ENCODE measurements around the gene CKMT2.
A peak's percentile ranks its signal among the peaks of the same experiment; 100 is the strongest.
"Not testable (repeated sequence)": the region's sequence is repeated elsewhere in the genome, so short reads cannot be mapped to it uniquely, and the experiment has no call there.

Gene CKMT2

DNA sequence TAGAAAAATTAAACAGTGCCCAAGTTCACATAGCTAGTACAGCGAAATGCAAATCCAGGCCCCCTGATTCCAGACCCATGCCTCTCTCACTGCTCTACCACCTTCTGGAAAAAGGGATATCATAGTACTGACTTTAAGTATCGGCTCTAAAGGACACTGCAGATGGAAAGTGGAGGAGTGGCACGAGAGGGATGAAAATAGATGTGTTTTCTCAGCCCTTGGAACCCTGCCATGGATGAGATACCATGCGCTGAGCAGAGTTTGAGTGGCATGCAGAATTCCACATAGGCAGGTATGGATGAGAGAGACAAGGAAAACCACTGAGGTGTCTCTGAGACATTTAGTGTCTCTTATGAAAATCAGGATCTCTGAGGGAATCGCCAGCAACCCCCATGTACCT is 18.8 kb downstream of the CKMT2 start:
- no peak for DNase-seq (ENCODE audit: low read depth)

DNA sequence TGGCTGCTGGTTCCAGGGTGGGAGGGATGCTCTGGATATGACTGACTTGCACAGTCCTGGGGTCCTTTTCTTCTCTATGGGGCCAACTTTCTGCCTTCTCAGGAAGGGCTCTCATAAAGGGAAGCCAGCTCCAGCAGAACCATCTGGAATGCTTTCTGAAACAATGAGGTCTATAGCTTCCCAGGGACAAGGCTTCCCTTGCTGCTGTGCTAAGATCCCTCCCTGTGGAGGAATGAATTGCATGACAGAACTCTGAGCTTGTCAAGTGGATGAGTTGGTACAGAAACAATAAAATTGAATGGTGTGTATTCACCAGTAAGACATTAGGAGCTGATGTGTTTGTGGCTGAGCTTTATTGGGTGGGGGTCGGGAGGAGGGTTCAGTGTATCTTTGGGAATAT is 19.8 kb downstream of the CKMT2 start:
- no peak for DNase-seq (ENCODE audit: low read depth)

DNA sequence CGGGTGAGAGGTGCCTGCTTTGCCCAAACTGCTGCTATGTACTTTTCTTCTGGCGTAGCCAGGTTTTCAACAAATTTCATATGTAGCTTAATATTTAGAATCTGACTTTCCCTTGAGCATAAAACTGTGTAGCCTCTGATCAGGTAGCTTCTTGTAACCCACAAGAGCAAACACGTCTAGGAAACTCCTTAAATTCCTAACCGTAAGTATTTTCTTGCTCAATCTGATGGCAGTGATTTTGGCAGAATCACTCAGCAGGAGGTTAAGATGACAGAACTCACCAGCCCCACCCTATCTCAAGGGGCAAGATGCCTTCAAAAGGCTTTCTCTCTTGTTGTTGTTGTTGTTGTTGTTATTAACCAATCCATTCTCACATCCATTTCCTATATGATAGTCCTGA is 20.8 kb downstream of the CKMT2 start:
- DNase-seq (ENCODE audit: low read depth): no peak

DNA sequence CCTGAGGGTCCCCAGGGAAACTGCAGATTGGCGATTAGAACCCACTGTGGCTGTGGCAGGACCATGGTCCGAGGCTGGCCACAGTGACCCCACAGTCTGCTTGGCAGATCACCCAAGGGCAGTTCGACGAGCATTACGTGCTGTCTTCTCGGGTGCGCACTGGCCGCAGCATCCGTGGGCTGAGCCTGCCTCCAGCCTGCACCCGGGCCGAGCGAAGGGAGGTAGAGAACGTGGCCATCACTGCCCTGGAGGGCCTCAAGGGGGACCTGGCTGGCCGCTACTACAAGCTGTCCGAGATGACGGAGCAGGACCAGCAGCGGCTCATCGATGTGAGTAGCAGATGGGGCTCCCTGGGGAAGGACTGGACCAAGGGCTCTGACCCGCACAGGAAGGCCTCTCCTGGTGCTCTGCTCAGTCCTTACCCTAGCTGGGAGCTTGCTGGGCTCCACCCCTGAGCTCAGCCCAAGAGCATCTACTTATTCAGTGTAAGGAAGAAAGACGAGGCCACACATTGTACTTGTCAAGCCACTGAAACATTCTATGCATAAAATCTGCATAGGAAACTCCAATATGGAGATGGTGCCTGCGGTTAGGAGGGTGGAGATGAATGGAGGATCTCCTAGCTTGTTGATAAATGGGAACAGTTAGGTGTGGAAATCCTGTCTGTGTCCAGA is 21.9 kb downstream of the CKMT2 start:
- DNase-seq (ENCODE audit: low read depth): no peak

DNA sequence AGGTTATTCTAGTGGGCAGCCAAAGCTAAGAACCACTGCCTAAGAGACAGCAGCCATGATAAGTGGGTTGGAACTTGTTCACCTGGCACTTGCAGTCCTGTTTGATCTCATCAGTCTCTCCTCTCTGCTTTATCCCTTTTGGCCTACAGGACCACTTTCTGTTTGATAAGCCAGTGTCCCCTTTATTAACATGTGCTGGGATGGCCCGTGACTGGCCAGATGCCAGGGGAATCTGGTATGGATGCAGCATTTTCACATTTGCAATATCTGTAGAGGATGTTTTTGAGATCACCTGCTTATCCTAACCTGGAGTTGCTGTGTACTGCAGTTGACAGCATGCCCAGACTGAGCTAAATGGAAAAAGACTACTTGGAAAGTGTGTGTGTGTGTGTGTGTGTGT is 23.6 kb downstream of the CKMT2 start:
- DNase-seq (ENCODE audit: low read depth): no peak

DNA sequence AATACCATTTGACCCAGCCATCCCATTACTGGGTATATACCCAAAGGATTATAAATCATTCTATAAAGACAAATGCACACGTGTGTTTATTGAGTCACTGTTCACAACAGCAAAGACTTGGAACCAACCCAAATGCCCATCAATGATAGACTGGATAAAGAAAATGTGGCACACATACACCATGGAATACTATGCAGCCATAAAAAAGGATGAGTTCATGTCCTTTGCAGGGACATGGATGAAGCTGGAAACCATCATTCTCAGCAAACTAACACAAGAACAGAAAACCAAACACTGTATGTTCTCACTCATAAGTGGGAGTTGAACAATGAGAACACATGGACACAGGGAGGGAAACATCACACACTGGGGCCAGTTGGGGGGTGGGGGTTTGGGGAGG is 29.7 kb downstream of the CKMT2 start:
- not testable (repeated sequence) for DNase-seq (ENCODE audit: low read depth)

DNA sequence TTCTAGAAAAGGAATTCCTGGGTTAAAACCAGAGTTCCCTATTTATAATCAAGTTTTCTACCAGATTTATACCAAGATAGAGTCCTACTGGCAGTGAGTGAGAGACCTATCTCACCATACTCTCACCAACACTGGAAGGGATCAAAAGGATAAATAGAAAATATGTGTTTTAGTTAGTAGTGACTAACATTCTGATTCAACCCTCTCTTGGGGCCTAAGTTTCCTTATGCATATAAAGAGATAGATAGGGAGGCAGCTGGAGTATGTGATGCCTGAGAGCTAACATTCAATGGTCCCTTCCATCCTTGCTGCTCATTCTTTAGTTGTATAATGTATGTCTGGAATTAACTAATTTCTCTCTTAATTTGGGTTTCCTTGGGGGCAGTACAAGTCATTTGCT is 32.0 kb downstream of the CKMT2 start:
- no peak for DNase-seq (ENCODE audit: low read depth)

DNA sequence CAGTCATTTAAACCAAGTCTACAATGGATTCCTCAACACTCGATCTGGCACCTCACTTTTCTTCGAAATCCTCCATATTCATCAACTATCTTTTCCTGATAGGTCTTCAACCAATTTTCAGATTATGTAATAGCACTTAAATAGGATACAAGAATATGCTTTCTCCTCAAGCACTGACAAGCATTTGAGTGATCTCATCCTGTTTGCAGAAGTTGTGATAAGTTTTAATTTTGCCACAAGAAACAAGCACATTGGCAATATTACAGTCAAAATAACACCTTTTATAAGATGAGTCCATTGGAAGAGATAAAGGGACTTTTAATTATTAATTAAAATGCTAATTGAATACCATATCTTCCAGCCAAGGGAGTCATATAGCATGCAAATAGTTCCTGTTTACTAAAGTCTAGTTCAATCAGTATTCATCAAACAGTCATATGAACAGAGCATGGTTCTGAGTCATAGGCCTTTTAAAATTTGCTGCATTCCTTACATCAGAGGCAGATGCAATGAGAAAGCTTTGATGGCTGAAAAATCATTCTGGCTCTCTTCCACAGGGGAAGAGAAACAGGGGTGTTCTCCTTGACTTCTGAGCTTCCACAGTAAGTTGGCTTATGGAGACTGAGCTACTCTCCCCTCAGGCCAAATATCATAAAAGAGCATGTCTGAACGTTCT is 35.5 kb downstream of the CKMT2 start:
- no peak for DNase-seq (ENCODE audit: low read depth)

DNA sequence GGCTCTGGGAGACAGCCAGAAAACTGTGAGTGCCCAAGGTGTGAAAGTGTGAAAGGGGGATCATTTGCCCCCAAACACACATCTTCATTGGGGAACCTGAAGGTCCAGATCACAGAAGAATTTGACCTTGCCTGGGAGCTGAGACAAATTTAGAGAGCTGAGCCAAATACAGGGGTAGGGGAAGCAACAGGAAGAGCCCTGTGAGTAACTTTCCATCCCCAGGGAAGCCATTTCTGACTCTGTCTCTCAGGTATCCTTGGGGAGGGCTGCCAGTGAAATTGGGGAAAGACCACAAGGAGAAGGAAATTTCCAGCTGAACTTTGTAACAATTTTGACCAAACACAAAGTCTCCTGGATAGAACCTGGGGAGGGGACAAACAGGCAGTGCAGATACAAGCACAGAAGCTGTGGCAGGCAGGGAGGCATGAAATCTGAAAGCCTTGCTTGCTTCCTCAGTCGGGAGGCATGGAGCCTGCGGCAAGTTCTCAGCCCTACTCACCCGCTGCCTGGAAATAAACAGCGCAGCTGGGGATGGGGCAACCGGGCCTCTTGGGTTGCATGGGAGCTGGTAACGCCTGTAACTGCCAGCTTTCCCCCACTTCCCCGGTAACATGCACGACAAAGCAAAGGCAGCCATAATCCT is 36.8 kb downstream of the CKMT2 start:
- no peak for DNase-seq (ENCODE audit: low read depth)

DNA sequence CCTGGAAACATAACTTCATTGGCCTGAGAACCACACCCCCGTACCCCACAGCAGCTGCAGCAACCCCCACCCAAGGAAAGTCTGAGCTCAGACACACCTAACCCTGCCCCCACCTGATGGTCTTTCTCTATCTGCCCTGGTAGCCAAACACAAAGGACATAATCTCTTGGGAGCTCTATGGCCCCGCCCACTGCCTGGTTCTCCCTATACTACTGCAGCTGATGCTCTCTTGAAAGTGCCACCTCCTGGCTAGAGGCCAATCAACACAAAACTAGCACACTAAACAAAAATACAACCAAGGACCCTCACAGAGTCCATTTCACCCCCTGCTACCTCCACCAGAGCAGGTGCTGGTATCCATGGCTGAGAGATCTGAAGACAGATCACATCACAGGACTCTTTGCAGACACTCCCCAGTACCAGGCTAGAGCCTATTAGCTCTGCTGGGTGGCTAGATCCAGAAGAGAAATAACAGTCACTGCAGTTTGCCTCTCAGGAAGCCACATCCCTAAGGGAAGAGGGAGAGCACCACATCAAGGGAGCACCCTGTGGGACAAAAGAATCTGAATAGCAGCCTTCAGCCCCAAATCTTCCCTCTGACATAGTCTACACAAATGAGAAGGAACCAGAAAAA is 37.4 kb downstream of the CKMT2 start:
- DNase-seq (ENCODE audit: low read depth): not testable (repeated sequence)

DNA sequence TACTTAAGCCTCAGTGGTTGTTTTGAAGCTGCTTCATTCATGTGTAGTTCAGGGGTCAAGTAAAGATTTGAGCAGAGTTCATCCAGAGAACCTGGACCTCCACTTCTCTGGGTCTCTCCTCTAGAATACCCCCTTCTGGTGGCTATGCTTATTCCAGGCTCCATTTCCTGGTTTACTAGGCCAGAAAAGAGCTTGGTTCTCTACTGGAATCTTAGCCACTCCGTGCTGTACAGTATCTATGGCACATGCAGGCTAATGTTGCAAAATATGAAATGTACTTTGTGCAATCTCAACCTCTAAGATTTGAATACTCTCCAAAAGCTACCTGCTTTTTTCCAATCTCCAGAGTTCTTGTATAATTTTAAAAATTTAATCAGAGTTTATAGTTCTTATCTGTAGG is 50.9 kb downstream of the CKMT2 start:
- DNase-seq (ENCODE audit: low read depth): no peak

DNA sequence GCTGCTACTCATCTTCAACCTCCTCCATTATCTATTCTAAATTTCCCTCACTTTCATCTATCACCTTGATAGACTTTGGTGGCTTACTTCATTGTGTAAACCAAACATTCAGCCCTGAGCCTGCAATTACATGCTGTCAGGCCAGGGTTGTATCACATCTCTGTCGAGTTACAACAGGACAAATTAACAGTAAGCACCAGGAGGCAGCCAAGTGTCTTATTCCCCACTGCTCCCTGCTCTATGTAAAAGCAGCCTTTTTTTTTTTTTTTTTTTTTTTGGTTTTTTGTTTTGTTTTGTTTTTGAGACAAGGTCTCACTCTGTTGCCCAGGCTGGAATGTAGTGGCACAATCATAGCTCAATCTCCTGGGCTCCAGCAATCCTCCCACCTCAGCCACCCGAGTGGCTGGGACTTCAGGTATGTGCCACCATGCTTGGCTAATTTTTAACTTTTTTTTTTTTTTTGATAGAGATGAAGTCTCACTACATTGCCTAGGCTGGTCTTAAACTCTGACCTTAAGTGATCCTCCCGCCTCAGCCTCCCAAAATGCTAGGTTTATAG is 53.0 kb downstream of the CKMT2 start:
- no peak for DNase-seq (ENCODE audit: low read depth)

DNA sequence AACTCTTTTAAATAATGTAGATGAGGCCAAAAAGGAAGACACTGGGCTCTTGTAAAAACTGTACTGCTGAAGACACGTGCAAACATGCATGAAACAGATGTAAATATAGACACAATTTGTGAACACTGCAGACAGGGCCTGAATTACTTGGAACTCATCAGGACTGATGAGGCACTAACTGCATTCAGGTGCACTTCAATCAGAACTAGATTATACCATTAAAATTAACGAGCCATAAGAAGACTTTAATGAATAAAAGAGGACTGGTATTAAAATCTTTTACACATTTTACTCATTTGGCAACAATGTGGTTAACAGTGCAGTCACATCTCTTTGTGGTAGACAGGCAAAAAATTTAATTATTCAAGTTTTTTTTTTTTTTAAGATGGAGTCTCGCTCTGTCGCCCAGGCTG is 54.9 kb downstream of the CKMT2 start:
- no peak for DNase-seq (ENCODE audit: low read depth)

DNA sequence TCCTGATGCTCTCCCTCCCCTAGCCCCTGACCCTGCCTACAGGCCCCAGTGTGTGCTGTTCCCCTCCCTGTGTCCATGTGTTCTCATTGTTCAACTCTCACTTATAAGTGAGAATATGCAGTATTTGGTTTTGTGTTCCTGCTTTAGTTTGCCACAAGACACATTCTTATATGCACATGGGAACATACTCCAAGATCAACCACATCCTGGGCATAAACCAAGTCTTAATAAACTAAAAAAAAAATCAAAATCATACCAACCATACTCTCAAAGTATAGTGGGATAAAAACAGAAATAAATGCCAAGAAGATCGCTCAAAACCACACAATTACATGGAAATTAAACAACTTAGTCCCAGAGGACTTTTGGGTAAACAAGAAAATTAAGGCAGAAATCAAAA is 57.0 kb downstream of the CKMT2 start:
- no peak for DNase-seq (ENCODE audit: low read depth)

DNA sequence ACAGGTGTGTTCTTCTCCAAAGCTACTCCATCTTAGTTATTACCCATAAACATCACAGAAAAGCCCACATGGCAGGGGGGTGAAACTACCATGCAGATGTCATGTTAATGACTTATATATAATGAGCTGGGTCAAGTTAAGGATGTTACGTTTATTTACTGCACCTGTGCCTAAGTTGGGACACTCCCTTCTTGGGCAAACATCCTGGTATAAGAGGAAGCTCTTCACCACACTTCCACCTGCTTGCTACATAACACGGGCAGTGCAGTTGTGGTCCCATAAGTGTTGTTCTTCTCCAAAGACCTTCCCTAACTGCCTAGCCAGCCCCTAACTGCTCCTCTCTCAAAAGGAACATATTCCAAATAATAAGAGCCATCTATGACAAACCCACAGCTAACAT is 59.0 kb downstream of the CKMT2 start:
- no peak for DNase-seq (ENCODE audit: low read depth)

DNA sequence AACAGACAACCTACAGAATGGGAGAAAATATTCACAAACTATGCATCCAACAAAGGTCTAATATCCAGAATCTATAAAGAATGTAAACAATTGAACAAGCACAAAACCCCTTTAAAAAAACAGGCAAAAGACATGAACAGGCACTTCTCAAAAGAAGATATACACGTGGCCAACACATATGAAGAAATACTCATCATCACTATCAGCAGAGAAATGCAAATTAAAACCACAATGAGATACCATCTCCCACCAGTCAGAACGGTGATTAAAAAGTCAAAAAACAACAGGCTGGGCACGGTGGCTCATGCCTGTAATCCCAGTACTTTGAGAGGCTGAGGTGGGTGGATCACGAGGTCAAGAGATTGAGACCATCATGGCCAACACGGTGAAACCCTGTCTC is 60.9 kb downstream of the CKMT2 start:
- DNase-seq (ENCODE audit: low read depth): not testable (repeated sequence)

DNA sequence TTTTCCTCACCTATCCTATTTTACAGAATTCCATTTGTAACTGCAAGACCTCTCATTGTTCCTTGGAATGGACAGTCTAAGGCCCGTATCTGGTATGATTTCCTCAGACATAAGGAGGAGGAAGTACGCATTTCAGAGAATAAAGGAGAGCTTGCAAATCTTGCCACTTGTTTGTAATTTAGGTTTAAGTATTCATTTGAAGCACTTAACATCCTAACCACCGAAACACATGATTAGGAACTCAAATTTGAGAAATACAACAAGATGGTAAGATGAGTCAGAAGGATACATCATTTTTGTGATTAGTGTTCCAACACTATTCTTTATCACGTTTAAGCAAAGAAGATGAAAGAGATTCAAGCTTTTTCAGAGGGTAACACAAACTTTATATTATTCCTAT is 64.4 kb downstream of the CKMT2 start:
- DNase-seq (ENCODE audit: low read depth): no peak

DNA sequence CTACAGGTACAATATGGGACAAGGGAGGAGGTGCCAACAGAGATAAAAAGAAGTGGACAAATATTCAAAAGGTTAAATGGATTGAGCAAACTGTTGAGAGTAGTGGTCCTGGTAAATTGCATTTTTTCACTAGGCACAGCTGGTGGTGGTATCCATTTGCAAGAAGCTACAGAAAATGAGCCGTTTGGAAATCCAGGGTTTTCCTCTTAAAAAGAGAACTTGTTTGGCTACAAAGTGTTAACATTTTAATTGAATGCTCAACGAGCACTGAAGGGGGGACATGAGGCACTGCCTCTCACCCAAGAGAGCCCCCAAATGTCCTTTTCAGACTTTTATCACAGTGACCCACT is 67.8 kb downstream of the CKMT2 start:
- no peak for DNase-seq (ENCODE audit: low read depth)

DNA sequence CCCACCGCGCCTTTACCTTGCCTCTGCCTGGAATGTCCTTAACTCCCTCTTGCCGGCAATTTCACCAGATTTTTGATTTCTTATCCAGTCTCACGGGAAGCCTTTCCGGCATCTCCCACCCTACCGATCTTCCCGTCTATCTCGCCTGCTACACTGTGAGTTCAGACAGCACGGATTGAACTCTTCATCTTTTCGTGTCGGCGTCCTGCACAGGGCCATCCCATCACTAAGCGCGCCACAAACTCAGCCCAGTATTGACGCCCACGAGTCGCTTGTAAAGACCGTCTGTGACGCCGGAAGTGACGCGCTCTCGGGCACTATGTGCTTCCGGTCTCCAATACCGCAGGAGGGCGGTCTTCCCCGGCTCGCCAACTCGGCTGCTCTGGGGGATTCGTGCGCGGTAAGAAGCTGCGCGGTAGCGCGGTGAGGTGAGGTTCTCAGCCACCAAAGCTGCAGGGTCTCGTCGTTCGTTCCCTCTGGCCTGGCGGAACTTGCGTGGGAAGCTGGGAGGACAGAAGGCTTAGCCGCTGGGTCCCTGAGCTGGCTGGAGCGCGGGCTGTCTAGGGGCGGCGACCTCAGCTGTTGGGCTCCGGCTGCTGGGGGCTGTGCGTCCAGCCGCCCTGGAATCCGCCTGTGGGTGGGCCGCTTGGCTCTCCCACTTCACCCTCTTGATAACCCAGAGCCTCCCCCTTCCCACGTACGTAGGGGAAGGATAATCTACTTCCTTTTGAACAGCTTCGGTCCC is 68.3 kb downstream of the CKMT2 start, which contains the start of gene ZCCHC9:
TSS of gene ZCCHC9 (plus strand) at position 317 of the 745 bp plus-strand sequence. CDS start 3,171 bp downstream, outside the sequence.
- peak; percentile 87 for DNase-seq (ENCODE audit: low read depth)

DNA sequence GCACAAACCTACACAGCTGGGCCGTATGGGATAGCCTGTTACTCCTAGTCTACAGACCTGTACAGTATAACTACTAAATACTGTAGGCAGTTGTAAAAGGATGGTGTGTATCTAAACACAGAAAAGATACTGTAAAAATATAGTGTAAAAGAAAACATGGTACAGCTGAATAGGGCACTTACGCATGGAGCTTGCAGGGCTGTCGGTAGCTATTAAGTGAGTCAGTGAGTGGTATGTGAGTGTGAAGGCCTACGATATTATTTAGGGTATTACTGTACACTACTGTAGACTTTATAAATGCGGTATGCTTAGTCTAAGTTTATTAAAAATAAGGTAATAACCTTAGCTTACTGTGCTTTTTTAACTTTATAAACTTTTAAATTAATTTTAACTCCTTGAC is 69.5 kb downstream of the CKMT2 start:
- DNase-seq (ENCODE audit: low read depth): no peak

DNA sequence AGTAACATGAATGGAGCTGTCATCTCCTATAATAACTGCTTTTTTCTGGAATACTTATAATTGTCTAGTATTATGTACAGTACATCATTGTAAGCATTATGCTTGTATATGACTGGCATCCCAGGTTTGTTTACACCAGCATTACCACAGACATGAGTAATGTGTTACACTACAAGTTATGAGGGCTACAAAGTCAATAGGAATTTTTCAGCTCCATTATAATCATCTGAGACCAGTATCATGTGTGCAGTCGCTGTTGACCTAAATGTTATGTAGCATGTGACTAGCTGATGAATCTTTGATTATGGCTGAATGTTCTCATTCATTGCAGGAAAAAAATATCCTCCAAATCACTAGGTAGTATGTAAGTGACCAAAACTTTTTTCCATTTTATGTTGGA is 70.4 kb downstream of the CKMT2 start:
- no peak for DNase-seq (ENCODE audit: low read depth)

DNA sequence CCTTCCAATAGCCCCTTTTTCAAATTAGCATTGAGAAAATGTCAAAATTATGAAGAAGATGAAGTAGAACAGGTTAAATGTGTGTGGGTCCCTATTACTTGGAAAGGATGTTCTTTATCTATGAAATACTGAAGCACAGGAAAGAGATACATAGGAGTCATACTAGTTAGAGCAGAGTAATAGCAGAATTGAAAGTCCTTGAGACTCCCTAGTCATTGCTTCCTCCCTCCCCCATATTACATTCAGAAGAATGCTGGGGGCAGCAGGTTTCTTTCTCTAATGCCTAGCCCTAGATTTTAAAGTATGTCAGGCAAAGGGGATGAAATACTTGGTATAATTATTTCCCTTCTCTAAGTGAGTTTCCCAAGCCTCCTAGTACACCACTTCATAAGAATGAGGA is 72.7 kb downstream of the CKMT2 start:
- DNase-seq (ENCODE audit: low read depth): no peak
